SU-DHL-6 (cell line): Measurements from ENCODE around the gene CGB5.
"Not testable (repeated sequence)": the region's sequence is repeated elsewhere in the genome, so short reads cannot be mapped to it uniquely, and the experiment has no call there.

Source experiments
- H2AFZ ChIP-seq: fragments of 200-600 bp; sonication (generic); 2 replicates; pipeline ENCODE4 v1.6.1; 2014; ENCODE audit warnings: low read depth, mild to moderate bottlenecking, moderate library complexity, mixed read lengths, antibody characterized with exemption, low read length; ENCODE audit not compliant: severe bottlenecking
- H3F3A ChIP-seq: fragments of 200-600 bp; shearing (Covaris generic); 2 replicates; pipeline ENCODE4 v1.6.0; 2016; ENCODE audit warnings: antibody characterized with exemption, mild to moderate bottlenecking; ENCODE audit not compliant: insufficient read depth
- H3K27ac ChIP-seq: fragments of 200-600 bp; sonication (generic); 2 replicates; pipeline ENCODE4 v1.5.1; 2016; ENCODE audit warnings: low read depth, mild to moderate bottlenecking, low read length, moderate library complexity, mixed read lengths
- H3K27me3 ChIP-seq: fragments of 200-600 bp; sonication (generic), shearing (Covaris generic); 2 replicates; pipeline ENCODE4 v1.6.0; 2014; ENCODE audit warnings: mild to moderate bottlenecking, low read length
- H3K36me3 ChIP-seq: fragments of 200-600 bp; sonication (generic); 2 replicates; pipeline ENCODE4 v1.6.1; 2014; ENCODE audit warnings: mild to moderate bottlenecking, low read length, mixed read lengths
- H3K4me2 ChIP-seq: fragments of 300-600, 200-600 bp; shearing (Covaris generic), sonication (generic); 2 replicates; pipeline ENCODE4 v1.6.0; 2014; ENCODE audit warnings: low read length, low read depth, mild to moderate bottlenecking; ENCODE audit not compliant: poor library complexity, severe bottlenecking
- H3K4me3 ChIP-seq: fragments of 200-600 bp; sonication (generic); 2 replicates; pipeline ENCODE4 v1.5.1; 2014; ENCODE audit warnings: antibody characterized with exemption, low read length, mild to moderate bottlenecking, mixed read lengths; ENCODE audit not compliant: insufficient read depth, poor library complexity, severe bottlenecking
- H3K79me2 ChIP-seq: fragments of 200-600 bp; sonication (generic); 2 replicates; pipeline ENCODE4 v1.6.1; 2014; ENCODE audit warnings: mild to moderate bottlenecking, low read length, moderate library complexity; ENCODE audit not compliant: insufficient read depth
- H3K9ac ChIP-seq: fragments of 200-600 bp; sonication (generic); 2 replicates; pipeline ENCODE4 v1.7.0; 2014; ENCODE audit warnings: mild to moderate bottlenecking, low read length
- H3K9me2 ChIP-seq: fragments of 200-600 bp; sonication (generic); replicated peaks from 2 replicates; pipeline ENCODE4 v1.6.1; 2014; ENCODE audit warnings: low read length; ENCODE audit not compliant: insufficient read depth
- H3K9me3 ChIP-seq: fragments of 200-600 bp; sonication (generic); 2 replicates; pipeline ENCODE4 v1.6.1; 2014; ENCODE audit warnings: low read length, mixed read lengths; ENCODE audit not compliant: insufficient read depth
- H4K20me1 ChIP-seq: fragments of 200-600 bp; sonication (generic); 2 replicates; pipeline ENCODE4 v1.6.1; 2014; ENCODE audit warnings: low read depth, mild to moderate bottlenecking, antibody characterized with exemption, low read length, moderate library complexity, mixed read lengths
- CTCF ChIP-seq: fragments of 200-600 bp; sonication (generic); IDR thresholded peaks from one replicate; pipeline ENCODE4 v1.5.1; 2017; ENCODE audit warnings: antibody characterized with exemption, mild to moderate bottlenecking, low read length, moderate library complexity; ENCODE audit not compliant: insufficient read depth, poor library complexity, severe bottlenecking

The CGB5 gene

GRCh38 chr19:49031642-49032301, 11.9 kb upstream of the CGB5 start, which contains the start of gene CGB2:
TSS of gene CGB2 (plus strand) at chr19:49031890. CDS start at chr19:49032096, 206 bp downstream.
- H3K4me3 ChIP-seq, H2AFZ ChIP-seq, H3K9me2 ChIP-seq, H4K20me1 ChIP-seq, H3K36me3 ChIP-seq, H3K79me2 ChIP-seq, H3F3A ChIP-seq, H3K27ac ChIP-seq, H3K4me2 ChIP-seq, H3K9me3 ChIP-seq, H3K27me3 ChIP-seq, H3K9ac ChIP-seq: not testable (repeated sequence)

GRCh38 chr19:49036815-49037214, 6.8 kb upstream of the CGB5 start, which contains the start of gene CGB1:
TSS of gene CGB1 (minus strand) at chr19:49036895. CDS start at chr19:49036711, 184 bp downstream.
- H3K36me3 ChIP-seq, H3K9ac ChIP-seq, H3K27me3 ChIP-seq, H2AFZ ChIP-seq, H3K9me2 ChIP-seq, H3K79me2 ChIP-seq, H3K4me3 ChIP-seq, H3F3A ChIP-seq, H4K20me1 ChIP-seq, H3K9me3 ChIP-seq, H3K4me2 ChIP-seq, H3K27ac ChIP-seq: not testable (repeated sequence)
- TF ChIP-seq CTCF: peak; percentile 23

- H3K9ac ChIP-seq, H3K9me2 ChIP-seq, H3K79me2 ChIP-seq, H3K27ac ChIP-seq, H3K36me3 ChIP-seq, H3K27me3 ChIP-seq, H2AFZ ChIP-seq, H3K4me3 ChIP-seq, H4K20me1 ChIP-seq, H3F3A ChIP-seq, H3K9me3 ChIP-seq, H3K4me2 ChIP-seq: not testable (repeated sequence)
Measured at GRCh38 chr19:49038111-49038510, 5.5 kb upstream of the CGB5 start.

GRCh38 chr19:49038557-49039276, 4.9 kb upstream of the CGB5 start:
- H3K9ac ChIP-seq, H3K4me2 ChIP-seq, H4K20me1 ChIP-seq, H3K79me2 ChIP-seq, H3K9me3 ChIP-seq, H2AFZ ChIP-seq, H3F3A ChIP-seq, H3K36me3 ChIP-seq, H3K27me3 ChIP-seq, H3K9me2 ChIP-seq, H3K4me3 ChIP-seq, H3K27ac ChIP-seq: not testable (repeated sequence)

- not testable (repeated sequence) for H3F3A ChIP-seq, H3K9me2 ChIP-seq, H3K27ac ChIP-seq, H3K9me3 ChIP-seq, H4K20me1 ChIP-seq, H3K4me2 ChIP-seq, H2AFZ ChIP-seq, H3K79me2 ChIP-seq, H3K27me3 ChIP-seq, H3K36me3 ChIP-seq, H3K9ac ChIP-seq, H3K4me3 ChIP-seq
Measured at GRCh38 chr19:49039736-49040135, 3.9 kb upstream of the CGB5 start.
